HepG2 (cell line): ENCODE data around the gene CHST11.

Experiments used
- BRD4 ChIP-seq: sonication (generic); formaldehyde crosslinking; IDR thresholded peaks from 2 replicates; pipeline ENCODE4 v1.4.0; 2020; ENCODE audit warnings: missing genetic modification reagents
- EP300 ChIP-seq, 3 experiments: sonication (generic) in 1 of 3; formaldehyde crosslinking in 1 of 3; IDR thresholded peaks; 2 replicates each; pipeline versions ENCODE4 v1.5.1 to v1.6.1; 2011 to 2020; ENCODE audit warnings: low read depth in 2 of 3, low read length in 2 of 3, borderline replicate concordance in 1 of 3, improper control_type of control experiment in 1 of 3, mild to moderate bottlenecking in 1 of 3, missing genetic modification reagents in 1 of 3, moderate library complexity in 1 of 3
- FOSL1 ChIP-seq: sonication (generic); formaldehyde crosslinking; IDR thresholded peaks from 2 replicates; pipeline ENCODE4 v1.9.0; 2021; ENCODE audit warnings: missing genetic modification reagents, borderline replicate concordance
- ISX ChIP-seq: sonication (generic); formaldehyde crosslinking; conservative IDR thresholded peaks from 2 replicates; pipeline ENCODE4 v1.5.0; 2020; ENCODE audit warnings: missing genetic modification reagents
- NBN ChIP-seq: fragments of 450-650 bp; conservative IDR thresholded peaks from 2 replicates; pipeline ENCODE4 v1.6.1; 2017
- PAWR ChIP-seq: sonication (generic); formaldehyde crosslinking; IDR thresholded peaks from 2 replicates; pipeline ENCODE4 v1.4.0; 2020; ENCODE audit warnings: missing genetic modification reagents, mild to moderate bottlenecking, borderline replicate concordance
- POLR2A ChIP-seq, 2 experiments: IDR thresholded peaks; 2 replicates each; pipeline ENCODE4 v1.6.1; 2011; ENCODE audit warnings: low read depth in 2 of 2, low read length in 2 of 2, mild to moderate bottlenecking in 1 of 2, moderate library complexity in 1 of 2; ENCODE audit not compliant: insufficient read depth in 1 of 2
- POLR2AphosphoS5 ChIP-seq: IDR thresholded peaks from 2 replicates; pipeline ENCODE4 v1.6.1; 2012; ENCODE audit warnings: low read depth, low read length
- RXRB ChIP-seq: IDR thresholded peaks from 2 replicates; pipeline ENCODE4 v1.6.1; 2016; ENCODE audit warnings: borderline replicate concordance, missing genetic modification reagents, missing compliant biosample characterization
- SETDB1 ChIP-seq: sonication (generic); formaldehyde crosslinking; IDR thresholded peaks from 2 replicates; pipeline ENCODE4 v1.5.1; 2020; ENCODE audit warnings: missing genetic modification reagents, mild to moderate bottlenecking, borderline replicate concordance
- SIN3A ChIP-seq: IDR thresholded peaks from 2 replicates; pipeline ENCODE4 v1.6.1; 2011; ENCODE audit warnings: low read depth, mild to moderate bottlenecking, control low read depth, low read length, borderline replicate concordance
- ZSCAN20 ChIP-seq: sonication (generic); formaldehyde crosslinking; IDR thresholded peaks from 2 replicates; pipeline ENCODE4 v1.4.0; 2020; ENCODE audit warnings: missing genetic modification reagents, mild to moderate bottlenecking, borderline replicate concordance
- TF ChIP-seq, protein P1 (sequence below): sonication (generic); formaldehyde crosslinking; IDR thresholded peaks from 2 replicates; pipeline ENCODE4 v1.5.0; 2020; ENCODE audit warnings: mild to moderate bottlenecking, missing genetic modification reagents, moderate library complexity
- TF ChIP-seq, protein P2 (sequence below): sonication (generic); formaldehyde crosslinking; IDR thresholded peaks from 2 replicates; pipeline ENCODE4 v1.4.0; 2020; ENCODE audit warnings: missing genetic modification reagents

DNA sequence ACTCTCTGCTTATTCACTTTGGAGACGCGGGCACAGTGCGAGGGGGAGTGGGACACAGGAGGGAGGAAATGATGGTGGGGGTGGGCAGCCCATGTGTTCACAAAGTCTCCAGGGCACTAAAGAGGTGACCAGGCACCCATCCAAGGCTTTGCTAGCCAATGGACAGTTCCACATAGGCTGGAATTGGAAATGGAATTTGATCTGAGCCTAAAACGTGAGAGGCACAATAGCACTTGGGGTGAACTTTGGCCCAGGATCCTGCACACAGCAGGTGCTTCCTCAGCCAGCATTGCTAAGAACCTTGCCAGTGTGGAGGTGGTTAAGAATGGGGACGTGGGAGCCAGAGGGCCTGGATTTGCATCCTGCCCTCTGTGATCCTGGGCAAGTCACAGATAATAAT is 193.8 kb downstream of the CHST11 start:
- TF ChIP-seq ZSCAN20 (CRISPR knock-in tag), result no peak
- TF ChIP-seq, protein P1, sequence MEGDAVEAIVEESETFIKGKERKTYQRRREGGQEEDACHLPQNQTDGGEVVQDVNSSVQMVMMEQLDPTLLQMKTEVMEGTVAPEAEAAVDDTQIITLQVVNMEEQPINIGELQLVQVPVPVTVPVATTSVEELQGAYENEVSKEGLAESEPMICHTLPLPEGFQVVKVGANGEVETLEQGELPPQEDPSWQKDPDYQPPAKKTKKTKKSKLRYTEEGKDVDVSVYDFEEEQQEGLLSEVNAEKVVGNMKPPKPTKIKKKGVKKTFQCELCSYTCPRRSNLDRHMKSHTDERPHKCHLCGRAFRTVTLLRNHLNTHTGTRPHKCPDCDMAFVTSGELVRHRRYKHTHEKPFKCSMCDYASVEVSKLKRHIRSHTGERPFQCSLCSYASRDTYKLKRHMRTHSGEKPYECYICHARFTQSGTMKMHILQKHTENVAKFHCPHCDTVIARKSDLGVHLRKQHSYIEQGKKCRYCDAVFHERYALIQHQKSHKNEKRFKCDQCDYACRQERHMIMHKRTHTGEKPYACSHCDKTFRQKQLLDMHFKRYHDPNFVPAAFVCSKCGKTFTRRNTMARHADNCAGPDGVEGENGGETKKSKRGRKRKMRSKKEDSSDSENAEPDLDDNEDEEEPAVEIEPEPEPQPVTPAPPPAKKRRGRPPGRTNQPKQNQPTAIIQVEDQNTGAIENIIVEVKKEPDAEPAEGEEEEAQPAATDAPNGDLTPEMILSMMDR (CRISPR knock-in tag), result no peak
- no peak for TF ChIP-seq FOSL1
- TF ChIP-seq SETDB1 (CRISPR knock-in tag), result no peak
- TF ChIP-seq EP300 (IDR thresholded peaks at IDR 0.05; ENCODE audit: low read depth in 2 of 2, low read length in 2 of 2), result no peak
- no peak for TF ChIP-seq EP300 (CRISPR knock-in tag; IDR thresholded peaks at IDR 0.05; ENCODE audit: borderline replicate concordance)
- no peak for TF ChIP-seq POLR2A (IDR thresholded peaks at IDR 0.05; ENCODE audit: insufficient read depth in 1 of 2, low read depth in 2 of 2, low read length in 2 of 2)
- TF ChIP-seq ISX (CRISPR knock-in tag), result no peak
- no peak for TF ChIP-seq NBN
- TF ChIP-seq, protein P2, sequence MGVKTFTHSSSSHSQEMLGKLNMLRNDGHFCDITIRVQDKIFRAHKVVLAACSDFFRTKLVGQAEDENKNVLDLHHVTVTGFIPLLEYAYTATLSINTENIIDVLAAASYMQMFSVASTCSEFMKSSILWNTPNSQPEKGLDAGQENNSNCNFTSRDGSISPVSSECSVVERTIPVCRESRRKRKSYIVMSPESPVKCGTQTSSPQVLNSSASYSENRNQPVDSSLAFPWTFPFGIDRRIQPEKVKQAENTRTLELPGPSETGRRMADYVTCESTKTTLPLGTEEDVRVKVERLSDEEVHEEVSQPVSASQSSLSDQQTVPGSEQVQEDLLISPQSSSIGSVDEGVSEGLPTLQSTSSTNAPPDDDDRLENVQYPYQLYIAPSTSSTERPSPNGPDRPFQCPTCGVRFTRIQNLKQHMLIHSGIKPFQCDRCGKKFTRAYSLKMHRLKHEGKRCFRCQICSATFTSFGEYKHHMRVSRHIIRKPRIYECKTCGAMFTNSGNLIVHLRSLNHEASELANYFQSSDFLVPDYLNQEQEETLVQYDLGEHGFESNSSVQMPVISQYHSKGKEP (CRISPR knock-in tag), result no peak
- no peak for TF ChIP-seq SIN3A
- no peak for TF ChIP-seq PAWR
- TF ChIP-seq RXRB (CRISPR knock-in tag), result no peak
- TF ChIP-seq BRD4 (CRISPR knock-in tag), result no peak
- no peak for TF ChIP-seq POLR2AphosphoS5
